PC-9 (cell line): ENCODE measurements around the gene PRKCB. TPM values are rescaled to one million over a fixed set of nuclear protein-coding genes. Genes with fewer than 3 reads are reported as not detected.
"Not testable (repeated sequence)": the region's sequence is repeated elsewhere in the genome, so short reads cannot be mapped to it uniquely, and the experiment has no call there.

Source experiments
- BruUV-seq: library from RNA; stranded (reverse); fragments of 400-500 nt; replicated peaks from 2 replicates; lab custom pipeline; 2021; lab: Mats Ljungman, UMichigan
- CTCF ChIA-PET: fragments of 300-600 bp; sonication (Branson Sonifier 250); formaldehyde crosslinking; loops from one replicate; lab custom pipeline; 2022; ENCODE audit warnings: antibody characterized with exemption; lab: Charles Lee
- POLR2A ChIA-PET: fragments of 300-600 bp; sonication (Branson Sonifier 250); formaldehyde crosslinking; loops from one replicate; lab custom pipeline; 2022; ENCODE audit warnings: antibody characterized with exemption; ENCODE audit not compliant: unreplicated experiment; lab: Charles Lee
- DNase-seq, 2 experiments: peaks; one replicate each; pipeline versions ENCODE4 v3.0.0 to v3.0.0-alpha.2; 2015 to 2022; ENCODE audit warnings: mixed read lengths in 1 of 2
- H2AFZ ChIP-seq: fragments of 200-600 bp; sonication (generic); 2 replicates; pipeline ENCODE4 v1.8.1; 2017; ENCODE audit warnings: antibody characterized with exemption
- H3F3A ChIP-seq: fragments of 200-600 bp; sonication (generic); 2 replicates; pipeline ENCODE4 v1.8.1; 2017; ENCODE audit warnings: antibody characterized with exemption, mild to moderate bottlenecking, low read depth; ENCODE audit not compliant: insufficient read depth
- H3K27ac ChIP-seq: fragments of 200-600 bp; sonication (generic); 2 replicates; pipeline ENCODE4 v1.6.1; 2016; ENCODE audit warnings: mixed run types
- H3K27me3 ChIP-seq: fragments of 200-600 bp; sonication (generic); 2 replicates; pipeline ENCODE4 v1.6.1; 2016; ENCODE audit warnings: low read depth, mixed run types; ENCODE audit not compliant: insufficient read depth
- H3K36me3 ChIP-seq: fragments of 200-600 bp; sonication (generic); 2 replicates; pipeline ENCODE4 v1.6.1; 2016; ENCODE audit warnings: low read depth, mixed run types
- H3K4me1 ChIP-seq: fragments of 200-600 bp; sonication (generic); replicated peaks from 2 replicates; pipeline ENCODE4 v1.6.1; 2016; ENCODE audit warnings: mixed run types; ENCODE audit not compliant: insufficient read depth
- H3K4me2 ChIP-seq: fragments of 200-600 bp; sonication (generic); 2 replicates; pipeline ENCODE4 v1.6.1; 2017; ENCODE audit warnings: mixed run types
- H3K4me3 ChIP-seq: fragments of 200-600 bp; sonication (generic); 2 replicates; pipeline ENCODE4 v1.6.1; 2016; ENCODE audit warnings: mixed run types
- H3K79me2 ChIP-seq: fragments of 200-600 bp; sonication (generic); 2 replicates; pipeline ENCODE4 v1.6.1; 2017; ENCODE audit warnings: low read depth, mixed run types
- H3K9me2 ChIP-seq: fragments of 200-600 bp; sonication (generic); 2 replicates; pipeline ENCODE4 v1.8.1; 2017; ENCODE audit warnings: mild to moderate bottlenecking; ENCODE audit not compliant: insufficient read depth
- H3K9me3 ChIP-seq: fragments of 200-600 bp; sonication (generic); 2 replicates; pipeline ENCODE4 v1.8.1; 2016; ENCODE audit warnings: low read depth; ENCODE audit not compliant: insufficient read depth
- H4K20me1 ChIP-seq: fragments of 200-600 bp; sonication (generic); 2 replicates; pipeline ENCODE4 v1.8.1; 2017; ENCODE audit not compliant: insufficient read depth
- CTCF ChIP-seq: fragments of 200-600 bp; sonication (generic); conservative IDR thresholded peaks from 2 replicates; pipeline ENCODE4 v1.6.1; 2017; ENCODE audit warnings: mixed run types, antibody characterized with exemption, mild to moderate bottlenecking, moderate library complexity
- EZH2 ChIP-seq: fragments of 200-600 bp; sonication (generic); IDR thresholded peaks from 2 replicates; pipeline ENCODE4 v1.8.0; 2017; ENCODE audit warnings: antibody characterized with exemption, low read depth
- intact Hi-C: fragments of 100-400 bp; cut with micrococcal nuclease; formaldehyde crosslinking; loops from one replicate; pipeline ENCODE4 v1.10.0; 2022; ENCODE audit not compliant: unreplicated experiment
- total RNA-seq: library from RNA; stranded (reverse); gene quantifications from 2 replicates; pipeline ENCODE4 v1.2.3, GENCODE V29; 2021

The PRKCB gene
- total RNA-seq, 1 experiment from 2014 or later: not detected

GRCh38 chr16:24023621-24024020, 187.8 kb downstream of the PRKCB start:
- H3K4me2 ChIP-seq: no peak overlapping the region
- BruUV-seq: no TSS peak
- H3K27me3 ChIP-seq: peaks cover 66% of the 10 kb centered on the region
- no peak for DNase-seq
- no peaks in the 10 kb centered on the region for H3F3A ChIP-seq
- H2AFZ ChIP-seq: no peak overlapping the region
- no peak for TF ChIP-seq EZH2
- no peak for TF ChIP-seq CTCF
- H4K20me1 ChIP-seq: no peaks in the 10 kb centered on the region; the same call in 1 of the 2 replicates
- ChIA-PET CTCF (no interaction called here), POLR2A (no interaction called here)
- H3K79me2 ChIP-seq: no peaks in the 10 kb centered on the region
- intact Hi-C loops: no loop called here
- no peaks in the 10 kb centered on the region for H3K4me1 ChIP-seq
- H3K27ac ChIP-seq: no peak overlapping the region
- no peaks in the 10 kb centered on the region for H3K9me2 ChIP-seq
- no peaks in the 10 kb centered on the region for H3K36me3 ChIP-seq
- H3K4me3 ChIP-seq: no peak overlapping the region
- H3K9me3 ChIP-seq: no peaks in the 10 kb centered on the region

GRCh38 chr16:24024971-24025370, 189.2 kb downstream of the PRKCB start:
- TF ChIP-seq CTCF: no peak
- TF ChIP-seq EZH2: no peak
- Histone ChIP-seq H3K9me3 (no peaks in the 10 kb centered on the region), H2AFZ (no peak overlapping the region), H3K36me3 (no peaks in the 10 kb centered on the region), H3K27ac (no peak overlapping the region), H3K4me2 (no peak overlapping the region), H3K4me1 (no peaks in the 10 kb centered on the region), H3F3A (no peaks in the 10 kb centered on the region), H3K4me3 (no peak overlapping the region), H4K20me1 (no peaks in the 10 kb centered on the region; the same call in 1 of the 2 replicates), H3K27me3 (peaks cover 60% of the 10 kb centered on the region), H3K9me2 (no peaks in the 10 kb centered on the region), H3K79me2 (no peaks in the 10 kb centered on the region)
- CTCF ChIA-PET: no interaction called here
- intact Hi-C loops: no loop called here
- POLR2A ChIA-PET: no interaction called here
- no TSS peak for BruUV-seq
- no peak for DNase-seq

GRCh38 chr16:24027466-24027865, 191.7 kb downstream of the PRKCB start:
- intact Hi-C loops: no loop called here

GRCh38 chr16:24029841-24030240, 194.1 kb downstream of the PRKCB start:
- H3K79me2 ChIP-seq, intact Hi-C loops, H3K4me1 ChIP-seq, CTCF ChIA-PET, BruUV-seq, H3F3A ChIP-seq, H3K27ac ChIP-seq, H2AFZ ChIP-seq, H3K36me3 ChIP-seq, H3K4me3 ChIP-seq, H3K9me2 ChIP-seq, H3K9me3 ChIP-seq, DNase-seq, H4K20me1 ChIP-seq, H3K4me2 ChIP-seq, POLR2A ChIA-PET: not testable (repeated sequence)
- H3K27me3 ChIP-seq: peaks cover 39% of the 10 kb centered on the region

More at GRCh38 chr16:24027466-24027865, 191.7 kb downstream of the PRKCB start:
- Histone ChIP-seq H3K79me2 (no peaks in the 10 kb centered on the region), H3K4me3 (no peak overlapping the region), H4K20me1 (no peaks in the 10 kb centered on the region), H3K4me1 (no peaks in the 10 kb centered on the region), H3K27ac (no peak overlapping the region), H2AFZ (no peak overlapping the region), H3K27me3 (peaks cover 60% of the 10 kb centered on the region), H3K36me3 (no peaks in the 10 kb centered on the region), H3F3A (no peaks in the 10 kb centered on the region), H3K9me2 (no peaks in the 10 kb centered on the region), H3K9me3 (no peaks in the 10 kb centered on the region), H3K4me2 (no peak overlapping the region)
- ChIA-PET POLR2A (no interaction called here), CTCF (no interaction called here)
- TF ChIP-seq CTCF (no peak), EZH2 (no peak)
- DNase-seq: no peak
- no TSS peak for BruUV-seq
